Retinal pigment epithelial cell (primary cell): ENCODE data around the gene FZD1.

Experiments used
- DNase-seq: peaks from one replicate; pipeline ENCODE4 v3.0.0-alpha.2; 2010; ENCODE audit warnings: low read depth
- H3K4me3 ChIP-seq: 2 replicates; pipeline ENCODE4 v1.5.1; 2011; ENCODE audit warnings: mild to moderate bottlenecking, low read length, control low read depth, moderate library complexity
- TF ChIP-seq, protein P1 (sequence below): conservative IDR thresholded peaks from 2 replicates; pipeline ENCODE4 v1.5.1; 2011; ENCODE audit warnings: low read depth, low read length, control low read depth, inconsistent platforms

FZD1 gene

GRCh38 chr7:91263384-91264045 lies 718 bp upstream of the FZD1 start:
- H3K4me3 ChIP-seq = peak overlapping the region; percentile 81
- TF ChIP-seq, protein P1, sequence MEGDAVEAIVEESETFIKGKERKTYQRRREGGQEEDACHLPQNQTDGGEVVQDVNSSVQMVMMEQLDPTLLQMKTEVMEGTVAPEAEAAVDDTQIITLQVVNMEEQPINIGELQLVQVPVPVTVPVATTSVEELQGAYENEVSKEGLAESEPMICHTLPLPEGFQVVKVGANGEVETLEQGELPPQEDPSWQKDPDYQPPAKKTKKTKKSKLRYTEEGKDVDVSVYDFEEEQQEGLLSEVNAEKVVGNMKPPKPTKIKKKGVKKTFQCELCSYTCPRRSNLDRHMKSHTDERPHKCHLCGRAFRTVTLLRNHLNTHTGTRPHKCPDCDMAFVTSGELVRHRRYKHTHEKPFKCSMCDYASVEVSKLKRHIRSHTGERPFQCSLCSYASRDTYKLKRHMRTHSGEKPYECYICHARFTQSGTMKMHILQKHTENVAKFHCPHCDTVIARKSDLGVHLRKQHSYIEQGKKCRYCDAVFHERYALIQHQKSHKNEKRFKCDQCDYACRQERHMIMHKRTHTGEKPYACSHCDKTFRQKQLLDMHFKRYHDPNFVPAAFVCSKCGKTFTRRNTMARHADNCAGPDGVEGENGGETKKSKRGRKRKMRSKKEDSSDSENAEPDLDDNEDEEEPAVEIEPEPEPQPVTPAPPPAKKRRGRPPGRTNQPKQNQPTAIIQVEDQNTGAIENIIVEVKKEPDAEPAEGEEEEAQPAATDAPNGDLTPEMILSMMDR = no peak
- no peak for DNase-seq

DNA sequence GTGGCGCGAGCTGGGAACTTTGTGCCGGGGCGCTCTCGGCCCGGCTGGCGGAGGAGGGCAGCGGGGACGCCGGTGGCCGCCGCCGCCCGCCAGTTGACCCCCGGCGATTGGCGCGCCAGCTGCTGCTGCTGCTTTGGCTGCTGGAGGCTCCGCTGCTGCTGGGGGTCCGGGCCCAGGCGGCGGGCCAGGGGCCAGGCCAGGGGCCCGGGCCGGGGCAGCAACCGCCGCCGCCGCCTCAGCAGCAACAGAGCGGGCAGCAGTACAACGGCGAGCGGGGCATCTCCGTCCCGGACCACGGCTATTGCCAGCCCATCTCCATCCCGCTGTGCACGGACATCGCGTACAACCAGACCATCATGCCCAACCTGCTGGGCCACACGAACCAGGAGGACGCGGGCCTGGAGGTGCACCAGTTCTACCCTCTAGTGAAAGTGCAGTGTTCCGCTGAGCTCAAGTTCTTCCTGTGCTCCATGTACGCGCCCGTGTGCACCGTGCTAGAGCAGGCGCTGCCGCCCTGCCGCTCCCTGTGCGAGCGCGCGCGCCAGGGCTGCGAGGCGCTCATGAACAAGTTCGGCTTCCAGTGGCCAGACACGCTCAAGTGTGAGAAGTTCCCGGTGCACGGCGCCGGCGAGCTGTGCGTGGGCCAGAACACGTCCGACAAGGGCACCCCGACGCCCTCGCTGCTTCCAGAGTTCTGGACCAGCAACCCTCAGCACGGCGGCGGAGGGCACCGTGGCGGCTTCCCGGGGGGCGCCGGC lies 870 bp downstream of the FZD1 start:
- H3K4me3 ChIP-seq = peak overlapping the region; percentile 81
- no peak for DNase-seq
- TF ChIP-seq, protein P1 = no peak

DNA sequence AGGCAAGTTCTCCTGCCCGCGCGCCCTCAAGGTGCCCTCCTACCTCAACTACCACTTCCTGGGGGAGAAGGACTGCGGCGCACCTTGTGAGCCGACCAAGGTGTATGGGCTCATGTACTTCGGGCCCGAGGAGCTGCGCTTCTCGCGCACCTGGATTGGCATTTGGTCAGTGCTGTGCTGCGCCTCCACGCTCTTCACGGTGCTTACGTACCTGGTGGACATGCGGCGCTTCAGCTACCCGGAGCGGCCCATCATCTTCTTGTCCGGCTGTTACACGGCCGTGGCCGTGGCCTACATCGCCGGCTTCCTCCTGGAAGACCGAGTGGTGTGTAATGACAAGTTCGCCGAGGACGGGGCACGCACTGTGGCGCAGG lies 1.4 kb downstream of the FZD1 start:
- no peak for DNase-seq
- TF ChIP-seq, protein P1 = no peak
- peak overlapping the region; percentile 81 for H3K4me3 ChIP-seq

GRCh38 chr7:91266067-91266688 lies 1.9 kb downstream of the FZD1 start:
- peak overlapping the region; percentile 81 for H3K4me3 ChIP-seq
- TF ChIP-seq, protein P1 = no peak
- no peak for DNase-seq

DNA sequence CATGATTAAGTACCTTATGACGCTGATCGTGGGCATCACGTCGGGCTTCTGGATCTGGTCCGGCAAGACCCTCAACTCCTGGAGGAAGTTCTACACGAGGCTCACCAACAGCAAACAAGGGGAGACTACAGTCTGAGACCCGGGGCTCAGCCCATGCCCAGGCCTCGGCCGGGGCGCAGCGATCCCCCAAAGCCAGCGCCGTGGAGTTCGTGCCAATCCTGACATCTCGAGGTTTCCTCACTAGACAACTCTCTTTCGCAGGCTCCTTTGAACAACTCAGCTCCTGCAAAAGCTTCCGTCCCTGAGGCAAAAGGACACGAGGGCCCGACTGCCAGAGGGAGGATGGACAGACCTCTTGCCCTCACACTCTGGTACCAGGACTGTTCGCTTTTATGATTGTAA lies 2.5 kb downstream of the FZD1 start:
- no peak for DNase-seq
- peak overlapping the region; percentile 81 for H3K4me3 ChIP-seq
- TF ChIP-seq, protein P1 = no peak

DNA sequence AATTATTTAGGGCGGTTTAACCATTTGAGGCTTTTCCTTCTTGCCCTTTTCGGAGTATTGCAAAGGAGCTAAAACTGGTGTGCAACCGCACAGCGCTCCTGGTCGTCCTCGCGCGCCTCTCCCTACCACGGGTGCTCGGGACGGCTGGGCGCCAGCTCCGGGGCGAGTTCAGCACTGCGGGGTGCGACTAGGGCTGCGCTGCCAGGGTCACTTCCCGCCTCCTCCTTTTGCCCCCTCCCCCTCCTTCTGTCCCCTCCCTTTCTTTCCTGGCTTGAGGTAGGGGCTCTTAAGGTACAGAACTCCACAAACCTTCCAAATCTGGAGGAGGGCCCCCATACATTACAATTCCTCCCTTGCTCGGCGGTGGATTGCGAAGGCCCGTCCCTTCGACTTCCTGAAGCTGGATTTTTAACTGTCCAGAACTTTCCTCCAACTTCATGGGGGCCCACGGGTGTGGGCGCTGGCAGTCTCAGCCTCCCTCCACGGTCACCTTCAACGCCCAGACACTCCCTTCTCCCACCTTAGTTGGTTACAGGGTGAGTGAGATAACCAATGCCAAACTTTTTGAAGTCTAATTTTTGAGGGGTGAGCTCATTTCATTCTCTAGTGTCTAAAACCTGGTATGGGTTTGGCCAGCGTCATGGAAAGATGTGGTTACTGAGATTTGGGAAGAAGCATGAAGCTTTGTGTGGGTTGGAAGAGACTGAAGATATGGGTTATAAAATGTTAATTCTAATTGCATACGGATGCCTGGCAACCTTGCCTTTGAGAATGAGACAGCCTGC lies 3.1 kb downstream of the FZD1 start:
- no peak for DNase-seq
- TF ChIP-seq, protein P1 = no peak
- H3K4me3 ChIP-seq = peak overlapping the region; percentile 81
